ENCODE results near the gene PCDH7.

PCDH7 gene, protein sequence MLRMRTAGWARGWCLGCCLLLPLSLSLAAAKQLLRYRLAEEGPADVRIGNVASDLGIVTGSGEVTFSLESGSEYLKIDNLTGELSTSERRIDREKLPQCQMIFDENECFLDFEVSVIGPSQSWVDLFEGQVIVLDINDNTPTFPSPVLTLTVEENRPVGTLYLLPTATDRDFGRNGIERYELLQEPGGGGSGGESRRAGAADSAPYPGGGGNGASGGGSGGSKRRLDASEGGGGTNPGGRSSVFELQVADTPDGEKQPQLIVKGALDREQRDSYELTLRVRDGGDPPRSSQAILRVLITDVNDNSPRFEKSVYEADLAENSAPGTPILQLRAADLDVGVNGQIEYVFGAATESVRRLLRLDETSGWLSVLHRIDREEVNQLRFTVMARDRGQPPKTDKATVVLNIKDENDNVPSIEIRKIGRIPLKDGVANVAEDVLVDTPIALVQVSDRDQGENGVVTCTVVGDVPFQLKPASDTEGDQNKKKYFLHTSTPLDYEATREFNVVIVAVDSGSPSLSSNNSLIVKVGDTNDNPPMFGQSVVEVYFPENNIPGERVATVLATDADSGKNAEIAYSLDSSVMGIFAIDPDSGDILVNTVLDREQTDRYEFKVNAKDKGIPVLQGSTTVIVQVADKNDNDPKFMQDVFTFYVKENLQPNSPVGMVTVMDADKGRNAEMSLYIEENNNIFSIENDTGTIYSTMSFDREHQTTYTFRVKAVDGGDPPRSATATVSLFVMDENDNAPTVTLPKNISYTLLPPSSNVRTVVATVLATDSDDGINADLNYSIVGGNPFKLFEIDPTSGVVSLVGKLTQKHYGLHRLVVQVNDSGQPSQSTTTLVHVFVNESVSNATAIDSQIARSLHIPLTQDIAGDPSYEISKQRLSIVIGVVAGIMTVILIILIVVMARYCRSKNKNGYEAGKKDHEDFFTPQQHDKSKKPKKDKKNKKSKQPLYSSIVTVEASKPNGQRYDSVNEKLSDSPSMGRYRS (N-terminal part only)

GRCh38 chr4:30720021-30720660 lies at the start of gene PCDH7:
TSS of gene PCDH7 (plus strand) at chr4:30720369. CDS start at chr4:30721423, 1,054 bp downstream.
- DNase-seq: no peak

DNA sequence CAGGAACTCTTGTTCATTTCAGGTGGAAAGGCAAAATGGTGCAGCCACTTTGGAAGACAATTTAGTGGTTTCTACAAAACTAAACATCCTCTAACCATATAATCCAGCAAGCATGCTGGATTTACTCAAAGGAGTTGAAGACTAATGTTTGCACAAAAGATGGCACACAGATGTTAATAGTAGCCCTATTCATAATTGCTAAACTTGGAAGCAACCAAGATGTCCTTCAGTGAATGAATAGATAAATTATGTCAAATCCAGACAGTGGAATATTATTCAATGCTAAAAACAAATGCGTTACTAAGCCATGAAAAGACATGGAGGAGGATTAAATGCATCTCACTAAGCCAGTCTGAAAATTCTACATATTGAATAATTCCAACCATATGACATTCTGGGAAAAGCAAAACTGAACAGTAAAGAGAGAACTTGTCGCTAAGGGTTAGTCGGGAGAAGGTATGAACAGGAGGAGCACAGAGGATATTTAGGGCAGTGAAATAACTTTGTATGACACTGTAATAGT lies 48.2 kb upstream of the PCDH7 start:
- DNase-seq: no peak

DNA sequence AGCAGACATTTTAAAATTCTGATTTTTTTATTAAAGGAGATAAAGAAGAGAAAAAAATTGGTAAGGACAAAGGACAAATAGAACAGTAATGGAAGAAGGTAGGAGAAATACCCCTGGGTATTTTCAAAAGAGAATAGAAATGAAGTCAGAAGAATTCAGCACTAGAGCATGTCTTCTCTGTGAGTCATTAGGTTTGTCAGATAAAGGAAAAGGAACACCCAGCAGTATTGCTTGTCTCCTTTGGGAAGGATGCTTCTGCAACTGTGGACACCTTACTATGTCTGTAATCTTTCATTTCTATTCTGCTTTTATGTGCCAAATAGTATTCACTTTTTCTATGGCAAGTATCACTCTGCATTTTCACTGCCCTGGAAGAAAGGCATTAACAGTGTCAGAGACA lies 24.0 kb upstream of the PCDH7 start:
- no peak for DNase-seq

- DNase-seq: no peak
These were observed 5.6 kb upstream of the PCDH7 start for GRCh38 chr4:30714408-30715031.

DNA sequence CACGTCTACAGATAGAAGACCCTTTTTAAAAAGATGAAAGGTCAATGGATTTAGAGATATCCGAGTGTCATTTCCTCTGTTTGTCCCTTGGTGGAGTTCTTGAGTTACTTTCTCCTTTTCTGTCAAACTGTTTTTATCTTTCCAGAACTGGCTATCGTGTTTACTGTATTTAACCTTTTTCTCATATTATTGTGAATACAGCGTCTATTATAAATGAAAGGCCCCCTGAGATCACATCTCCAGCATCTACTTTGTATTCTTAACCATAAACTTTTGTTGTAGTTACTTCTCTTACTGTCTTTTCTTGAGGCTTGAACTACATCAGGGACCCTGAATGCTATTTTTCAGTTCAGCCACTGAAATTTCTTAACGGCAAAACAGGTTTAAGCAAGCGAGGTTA lies 4.0 kb upstream of the PCDH7 start:
- no peak for DNase-seq

DNA sequence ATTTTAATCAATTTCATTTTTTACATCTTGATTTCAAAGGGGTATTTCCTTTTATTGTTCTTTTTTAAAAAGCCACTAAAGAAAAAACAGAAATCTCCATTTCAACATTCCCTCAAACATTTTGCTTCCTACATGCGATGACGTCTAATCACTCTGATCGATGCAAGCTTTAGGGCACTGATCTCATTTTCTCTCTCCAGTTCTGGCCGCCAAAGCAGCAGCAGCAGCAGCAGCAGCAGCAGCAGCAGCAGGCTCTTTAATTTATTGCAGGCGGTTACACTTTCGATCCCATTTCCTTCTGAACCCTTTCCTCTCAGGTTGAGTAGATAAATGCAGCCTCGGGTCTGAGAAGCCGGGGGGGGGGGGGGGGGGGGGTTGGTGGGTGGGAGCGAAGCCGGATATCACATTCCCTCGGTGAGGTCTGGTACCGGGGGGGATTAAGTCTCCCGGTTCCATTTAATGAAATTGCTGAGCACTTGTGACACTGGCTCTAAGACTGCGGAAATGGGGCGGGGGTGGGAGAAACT lies 3.4 kb upstream of the PCDH7 start:
- peak; percentile 31 for DNase-seq

DNA sequence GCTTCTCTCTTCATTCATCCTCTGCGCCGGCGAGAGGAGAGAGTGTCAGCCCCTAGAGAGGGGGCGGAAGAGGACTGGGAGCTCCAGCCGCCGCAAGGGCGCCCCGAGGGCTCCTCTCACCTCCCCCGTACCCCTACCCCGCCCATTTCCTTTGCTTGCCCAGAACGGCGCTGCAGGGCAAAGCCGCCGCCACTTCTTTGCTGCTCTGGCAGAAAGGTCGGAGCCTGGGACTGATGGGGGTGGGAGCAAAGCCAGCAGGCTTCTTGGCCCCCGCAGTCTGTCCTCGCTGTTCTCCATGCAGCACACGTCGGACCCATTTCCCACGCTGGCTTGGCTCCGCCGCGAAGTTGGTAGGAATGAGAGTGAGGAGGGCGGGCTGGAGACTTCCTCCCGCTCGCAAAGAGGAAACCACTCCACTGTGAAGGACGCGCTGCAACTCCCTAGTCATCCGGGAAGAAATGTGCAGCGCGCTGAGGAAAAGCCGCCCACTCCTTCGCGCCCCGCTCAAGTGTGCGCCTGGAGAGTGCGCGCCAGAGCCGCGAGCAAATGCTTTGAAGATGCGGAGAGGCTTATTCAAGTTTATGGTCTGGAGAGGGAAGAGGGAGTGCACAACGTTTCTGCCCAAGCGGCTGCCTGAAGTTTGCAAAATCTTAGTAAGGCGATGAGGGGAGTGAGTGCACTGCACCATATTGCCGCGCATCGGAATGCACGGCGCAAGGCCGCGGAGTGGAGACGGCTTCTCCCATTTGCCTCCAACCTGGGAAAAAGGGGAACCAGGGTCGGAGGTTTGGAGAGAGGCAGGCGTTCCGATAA lies 2.8 kb upstream of the PCDH7 start:
- peak; percentile 49 for DNase-seq

- no peak for DNase-seq
These were observed 2.1 kb upstream of the PCDH7 start for GRCh38 chr4:30718021-30718542.

GRCh38 chr4:30718641-30719453 lies 1.3 kb upstream of the PCDH7 start:
- no peak for DNase-seq

DNA sequence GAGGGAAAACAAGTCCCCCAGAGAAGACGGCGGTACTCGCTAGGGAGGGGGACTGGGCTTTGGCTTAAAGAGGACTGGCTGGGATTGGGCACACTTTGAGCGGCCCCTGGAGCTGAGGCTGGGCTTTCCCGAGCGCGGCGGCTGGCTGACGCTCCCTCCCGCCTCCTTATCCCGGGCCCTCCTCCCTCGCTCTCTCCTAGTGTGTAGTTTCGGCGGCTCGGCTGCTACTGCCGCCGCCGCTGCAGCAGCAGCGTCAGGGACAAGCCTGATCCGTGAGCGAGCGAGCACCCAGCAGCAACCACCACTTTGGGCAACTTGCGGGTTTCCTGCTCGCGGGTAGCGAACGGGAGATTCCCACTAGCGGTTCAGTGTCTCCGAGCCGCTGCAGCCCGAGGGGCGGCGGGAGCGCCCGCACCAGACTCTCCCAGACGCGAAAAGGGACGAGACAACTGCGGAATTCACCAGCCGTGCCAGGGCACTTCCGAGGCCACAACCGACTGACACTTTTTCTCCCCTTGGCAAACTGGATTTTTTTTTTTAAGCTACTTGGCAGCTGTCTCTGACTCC lies 632 bp upstream of the PCDH7 start:
- DNase-seq: no peak

DNA sequence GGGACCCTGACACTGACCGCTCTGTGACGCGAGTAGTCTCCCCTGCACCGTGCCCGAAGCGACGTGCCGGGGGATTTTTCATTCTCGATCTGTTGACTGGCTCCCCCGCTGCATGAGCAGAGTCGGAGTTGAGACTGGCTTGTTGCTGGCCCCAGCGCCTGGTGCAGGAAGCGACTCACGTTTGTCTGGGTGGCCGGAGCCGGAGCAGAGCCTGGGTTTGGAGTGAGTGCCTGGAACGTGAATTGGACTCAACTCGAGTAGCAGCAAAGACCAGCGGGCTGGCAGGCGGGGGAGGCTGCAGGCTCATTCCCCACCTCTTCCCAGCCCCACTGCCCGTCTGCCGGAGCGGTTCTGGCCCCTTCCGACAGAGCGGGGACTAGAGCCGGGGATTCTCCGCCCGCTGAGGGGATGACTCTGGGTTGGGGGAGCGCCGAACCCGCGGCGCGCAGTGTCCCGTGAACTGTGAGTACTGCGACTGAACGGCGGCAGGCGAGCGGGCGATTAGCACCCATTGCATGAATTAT lies 554 bp downstream of the PCDH7 start:
- DNase-seq: no peak

DNA sequence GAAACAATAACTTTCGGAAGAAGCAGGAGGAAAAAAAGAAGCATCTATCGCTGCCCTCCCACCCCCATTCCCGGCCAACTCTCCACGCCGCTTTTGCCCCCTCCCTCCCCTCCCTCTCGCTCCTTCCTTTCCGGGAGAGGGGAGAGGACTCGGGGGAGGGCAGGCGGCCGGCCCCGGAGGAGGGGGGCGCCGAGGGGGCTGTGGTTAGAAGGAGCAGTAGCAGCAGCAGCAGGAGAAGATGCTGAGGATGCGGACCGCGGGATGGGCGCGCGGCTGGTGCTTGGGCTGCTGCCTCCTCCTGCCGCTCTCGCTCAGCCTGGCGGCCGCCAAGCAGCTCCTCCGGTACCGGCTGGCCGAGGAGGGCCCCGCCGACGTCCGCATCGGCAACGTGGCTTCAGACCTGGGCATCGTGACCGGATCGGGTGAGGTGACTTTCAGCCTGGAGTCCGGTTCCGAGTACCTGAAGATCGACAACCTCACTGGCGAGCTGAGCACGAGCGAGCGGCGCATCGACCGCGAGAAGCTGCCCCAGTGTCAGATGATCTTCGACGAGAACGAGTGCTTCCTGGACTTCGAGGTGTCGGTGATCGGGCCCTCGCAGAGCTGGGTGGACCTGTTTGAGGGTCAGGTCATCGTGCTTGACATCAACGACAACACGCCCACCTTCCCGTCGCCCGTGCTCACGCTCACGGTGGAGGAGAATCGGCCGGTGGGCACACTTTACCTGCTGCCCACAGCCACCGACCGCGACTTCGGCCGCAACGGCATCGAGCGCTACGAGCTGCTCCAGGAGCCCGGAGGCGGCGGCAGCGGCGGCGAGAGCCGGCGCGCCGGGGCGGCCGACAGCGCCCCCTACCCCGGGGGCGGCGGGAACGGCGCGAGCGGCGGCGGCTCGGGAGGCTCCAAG lies 1.3 kb downstream of the PCDH7 start:
- no peak for DNase-seq

- DNase-seq: no peak
These were observed 1.9 kb downstream of the PCDH7 start for GRCh38 chr4:30722092-30722358.

DNA sequence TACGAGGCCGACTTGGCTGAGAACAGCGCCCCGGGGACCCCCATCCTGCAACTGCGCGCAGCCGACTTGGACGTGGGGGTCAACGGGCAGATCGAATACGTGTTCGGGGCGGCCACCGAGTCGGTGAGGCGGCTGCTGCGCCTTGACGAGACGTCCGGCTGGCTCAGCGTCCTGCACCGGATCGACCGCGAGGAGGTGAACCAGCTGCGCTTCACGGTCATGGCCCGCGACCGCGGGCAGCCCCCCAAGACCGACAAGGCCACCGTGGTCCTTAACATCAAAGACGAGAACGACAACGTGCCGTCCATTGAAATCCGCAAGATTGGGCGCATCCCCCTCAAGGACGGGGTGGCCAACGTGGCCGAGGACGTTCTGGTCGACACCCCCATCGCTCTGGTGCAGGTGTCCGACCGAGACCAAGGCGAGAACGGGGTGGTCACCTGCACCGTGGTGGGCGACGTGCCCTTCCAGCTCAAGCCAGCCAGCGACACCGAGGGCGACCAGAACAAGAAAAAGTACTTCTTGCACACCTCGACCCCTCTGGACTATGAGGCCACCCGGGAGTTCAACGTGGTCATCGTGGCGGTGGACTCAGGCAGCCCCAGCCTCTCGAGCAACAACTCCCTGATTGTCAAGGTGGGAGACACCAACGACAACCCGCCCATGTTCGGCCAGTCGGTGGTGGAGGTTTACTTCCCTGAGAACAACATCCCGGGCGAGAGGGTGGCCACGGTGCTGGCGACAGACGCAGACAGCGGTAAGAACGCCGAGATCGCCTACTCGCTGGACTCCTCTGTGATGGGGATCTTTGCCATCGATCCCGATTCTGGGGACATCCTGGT lies 2.4 kb downstream of the PCDH7 start:
- no peak for DNase-seq

- DNase-seq: no peak
These were observed 3.2 kb downstream of the PCDH7 start for GRCh38 chr4:30723201-30723955.

GRCh38 chr4:30724247-30724646 lies 4.1 kb downstream of the PCDH7 start:
- DNase-seq: no peak

- DNase-seq: no peak
These were observed 5.4 kb downstream of the PCDH7 start for GRCh38 chr4:30725562-30725961.

All from activated CD4-positive, alpha-beta T cell treated with anti-CD3 and anti-CD28 coated beads, Interleukin-10, Interleukin-2, amounts not matched to agents 100 ng/mL and 50 ng/mL, durations not matched to agents 16 hours and 8 hours (primary cell).